Measurements from ENCODE around the gene CDH11.

Gene CDH11

GRCh38 chr16:65121870-65122723 lies at the start of gene CDH11:
Gene CDH11 (minus strand): TSS chr16:65122063. CDS start chr16:65004869, 117,194 bp downstream.
- TF ChIP-seq REST (IDR thresholded peaks at IDR 0.05; ENCODE audit: low read depth) (no peak), YY1 (IDR thresholded peaks at IDR 0.05; ENCODE audit: low read depth) (no peak), CREB1 (IDR thresholded peaks at IDR 0.05; ENCODE audit: low read depth) (no peak), FOXM1 (IDR thresholded peaks at IDR 0.05; ENCODE audit: borderline replicate concordance, low read depth) (no peak), EGR1 (IDR thresholded peaks at IDR 0.05) (no peak), RAD21 (IDR thresholded peaks at IDR 0.05; ENCODE audit: low read depth) (no peak), NFIC (IDR thresholded peaks at IDR 0.05) (no peak), MAX (IDR thresholded peaks at IDR 0.05) (no peak), EP300 (IDR thresholded peaks at IDR 0.05; ENCODE audit: borderline replicate concordance) (no peak), TEAD4 (IDR thresholded peaks at IDR 0.05) (no peak)

- TF ChIP-seq FOXM1 (IDR thresholded peaks at IDR 0.05; ENCODE audit: borderline replicate concordance, low read depth) (no peak), EGR1 (IDR thresholded peaks at IDR 0.05) (no peak), NFIC (IDR thresholded peaks at IDR 0.05) (no peak), EP300 (IDR thresholded peaks at IDR 0.05; ENCODE audit: borderline replicate concordance) (no peak), REST (IDR thresholded peaks at IDR 0.05; ENCODE audit: low read depth) (no peak), MAX (IDR thresholded peaks at IDR 0.05) (no peak), USF1 (IDR thresholded peaks at IDR 0.05) (no peak)
Observed at GRCh38 chr16:65154321-65154720, 32.5 kb upstream of the CDH11 start.

- TF ChIP-seq EP300 (IDR thresholded peaks at IDR 0.05; ENCODE audit: borderline replicate concordance) (no peak), ZBTB7A (IDR thresholded peaks at IDR 0.05; ENCODE audit: low read depth) (no peak), USF1 (IDR thresholded peaks at IDR 0.05) (no peak), FOXM1 (IDR thresholded peaks at IDR 0.05; ENCODE audit: borderline replicate concordance, low read depth) (no peak), EGR1 (IDR thresholded peaks at IDR 0.05) (no peak), RAD21 (IDR thresholded peaks at IDR 0.05; ENCODE audit: low read depth) (no peak), CREB1 (IDR thresholded peaks at IDR 0.05; ENCODE audit: low read depth) (no peak), NFIC (IDR thresholded peaks at IDR 0.05) (no peak), TCF12 (IDR thresholded peaks at IDR 0.05; ENCODE audit: low read depth) (no peak), YY1 (IDR thresholded peaks at IDR 0.05; ENCODE audit: low read depth) (no peak), MAX (IDR thresholded peaks at IDR 0.05) (no peak)
Observed at GRCh38 chr16:65153365-65154105, 31.7 kb upstream of the CDH11 start.

- TF ChIP-seq MAX (IDR thresholded peaks at IDR 0.05) (no peak), NFIC (IDR thresholded peaks at IDR 0.05) (no peak), RAD21 (IDR thresholded peaks at IDR 0.05; ENCODE audit: low read depth) (no peak), ZBTB7A (IDR thresholded peaks at IDR 0.05; ENCODE audit: low read depth) (no peak), TCF12 (IDR thresholded peaks at IDR 0.05; ENCODE audit: low read depth) (no peak)
Observed at GRCh38 chr16:65148804-65149203, 26.9 kb upstream of the CDH11 start.

GRCh38 chr16:65142276-65142675 lies 20.4 kb upstream of the CDH11 start:
- TF ChIP-seq YY1 (IDR thresholded peaks at IDR 0.05; ENCODE audit: low read depth) (no peak), EGR1 (IDR thresholded peaks at IDR 0.05) (no peak), EP300 (IDR thresholded peaks at IDR 0.05; ENCODE audit: borderline replicate concordance) (no peak), TCF12 (IDR thresholded peaks at IDR 0.05; ENCODE audit: low read depth) (no peak), CREB1 (IDR thresholded peaks at IDR 0.05; ENCODE audit: low read depth) (no peak), RAD21 (IDR thresholded peaks at IDR 0.05; ENCODE audit: low read depth) (no peak), TEAD4 (IDR thresholded peaks at IDR 0.05) (no peak), TAF1 (IDR thresholded peaks at IDR 0.05; ENCODE audit: low read depth) (no peak), NFIC (IDR thresholded peaks at IDR 0.05) (no peak), FOXM1 (IDR thresholded peaks at IDR 0.05; ENCODE audit: borderline replicate concordance, low read depth) (no peak), REST (IDR thresholded peaks at IDR 0.05; ENCODE audit: low read depth) (no peak), CEBPB (IDR thresholded peaks at IDR 0.05) (no peak), MAX (IDR thresholded peaks at IDR 0.05) (no peak), USF1 (IDR thresholded peaks at IDR 0.05) (no peak)

All from Ishikawa (cell line).